ENCODE results near the gene SLC29A4. TPM values are rescaled to one million over a fixed set of nuclear protein-coding genes. Genes with fewer than 3 reads are reported as not detected.
"Not testable (repeated sequence)": the region's sequence is repeated elsewhere in the genome, so short reads cannot be mapped to it uniquely, and the experiment has no call there.

The SLC29A4 gene
- total RNA-seq, 1 donor from 2014 or later: 0.98 TPM

DNA sequence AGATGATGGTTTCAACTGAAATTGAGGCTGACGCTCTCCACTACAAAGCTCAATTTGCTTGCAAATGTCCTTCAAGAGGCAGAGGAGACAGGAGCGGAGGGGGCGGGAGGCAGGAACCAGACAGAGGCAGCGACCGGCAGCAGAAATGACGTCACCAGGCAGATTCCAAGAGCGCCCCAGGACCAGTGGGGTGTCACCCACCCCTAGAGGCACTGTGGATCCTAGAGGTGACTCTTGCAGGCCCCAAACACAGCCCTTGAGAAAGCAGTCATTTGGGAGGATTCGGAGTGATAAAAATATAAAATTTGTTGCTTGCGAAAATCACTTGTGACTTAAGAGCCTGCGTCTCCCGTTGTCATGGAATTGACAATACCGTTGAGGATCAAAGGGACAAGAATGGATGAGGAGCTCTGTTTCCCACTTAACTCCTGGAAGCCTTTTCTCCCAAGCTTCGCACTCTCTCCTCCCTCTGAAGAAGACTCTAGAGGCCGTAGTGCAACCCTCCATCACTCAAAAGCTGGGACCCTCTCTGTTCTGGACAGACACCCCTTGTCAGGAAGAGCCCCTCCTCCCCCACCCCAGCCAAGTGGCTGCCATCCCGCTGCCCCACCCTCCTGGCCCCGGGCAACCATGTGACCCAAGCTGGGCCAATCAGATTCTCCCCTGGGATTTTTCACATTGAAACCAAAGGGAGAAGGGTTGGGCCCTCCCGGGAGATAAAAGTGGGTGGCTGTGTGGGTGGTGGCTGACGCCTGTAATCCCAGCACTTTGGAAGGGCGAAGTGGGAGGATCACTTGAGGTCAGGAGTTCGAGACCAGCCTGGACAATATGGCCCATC lies 16.3 kb upstream of the SLC29A4 start:
- no peak for DNase-seq
- Histone ChIP-seq H3K27me3 (no peaks in the 10 kb centered on the region), H3K27ac (no peak overlapping the region), H3K4me1 (no peaks in the 10 kb centered on the region), H3K36me3 (no peaks in the 10 kb centered on the region), H3K4me3 (no peak overlapping the region), H3K9me3 (no peaks in the 10 kb centered on the region)
- no peak for TF ChIP-seq CTCF (IDR thresholded peaks at IDR 0.05)
- intact Hi-C loops (cut with DNase I): no loop called here
- ATAC-seq: no peak

GRCh38 chr7:5267829-5268228 lies 14.9 kb upstream of the SLC29A4 start:
- H3K4me1 ChIP-seq; H3K36me3 ChIP-seq; DNase-seq; H3K27me3 ChIP-seq; intact Hi-C loops (cut with DNase I); H3K27ac ChIP-seq; H3K4me3 ChIP-seq; H3K9me3 ChIP-seq: not testable (repeated sequence)
- peak; percentile 72 for ATAC-seq

- H3K36me3 ChIP-seq; H3K4me1 ChIP-seq; H3K27ac ChIP-seq; H3K27me3 ChIP-seq; DNase-seq; H3K4me3 ChIP-seq; H3K9me3 ChIP-seq; ATAC-seq; intact Hi-C loops (cut with DNase I): not testable (repeated sequence)
These were observed 12.6 kb upstream of the SLC29A4 start for GRCh38 chr7:5269992-5270657.

DNA sequence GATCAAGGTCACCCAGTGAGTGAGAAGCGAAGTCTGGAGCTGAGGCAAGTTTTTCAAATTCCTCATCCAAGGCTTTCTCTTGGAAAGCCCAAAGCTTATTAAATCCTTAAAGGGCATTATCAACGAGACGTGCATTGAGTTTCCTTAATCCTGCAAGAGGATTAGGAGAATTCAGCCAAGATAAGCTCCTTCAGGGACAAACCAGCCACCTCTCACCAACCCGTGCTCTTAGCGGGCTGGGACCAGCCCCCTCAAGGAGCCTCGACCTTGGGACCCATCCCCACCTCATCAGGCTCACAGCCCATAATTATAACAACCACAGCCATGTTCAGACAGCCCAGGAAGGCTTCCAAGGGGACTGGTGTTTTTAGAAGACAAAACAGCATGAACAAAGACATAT lies 12.0 kb upstream of the SLC29A4 start:
- H3K36me3 ChIP-seq: no peaks in the 10 kb centered on the region
- no peaks in the 10 kb centered on the region for H3K9me3 ChIP-seq
- H3K27me3 ChIP-seq: no peaks in the 10 kb centered on the region
- no peak overlapping the region for H3K27ac ChIP-seq
- DNase-seq: no peak
- intact Hi-C loops (cut with DNase I): no loop called here
- H3K4me3 ChIP-seq: no peak overlapping the region
- no peak for ATAC-seq
- no peak for TF ChIP-seq CTCF (IDR thresholded peaks at IDR 0.05)
- H3K4me1 ChIP-seq: no peaks in the 10 kb centered on the region

DNA sequence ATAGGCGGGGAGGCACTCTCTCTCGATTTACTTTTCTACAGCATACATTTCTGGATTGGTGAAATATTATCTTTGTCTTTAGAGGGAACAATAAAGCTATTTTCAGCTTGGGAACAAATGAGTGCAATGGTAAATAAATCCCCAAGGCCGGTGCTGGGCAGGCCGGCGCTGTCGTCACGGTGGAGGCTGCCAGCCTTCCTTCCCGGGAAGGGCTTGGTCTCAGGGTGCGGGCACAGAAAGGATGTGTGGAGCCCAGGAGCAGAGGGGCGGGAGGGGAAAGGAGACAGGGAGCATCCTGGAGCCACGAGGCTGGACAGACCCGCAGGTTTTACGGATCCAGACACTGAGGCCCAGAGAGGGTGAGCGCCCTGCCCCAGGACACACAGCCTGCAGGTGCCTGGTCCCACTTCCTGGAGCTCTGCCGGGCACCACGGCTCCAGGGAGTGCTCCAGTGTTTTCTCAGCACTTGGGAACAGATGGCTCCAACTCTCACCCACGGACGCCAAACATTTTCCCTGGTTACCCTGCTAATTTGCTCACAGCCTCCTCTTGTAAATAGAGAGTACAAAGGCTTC lies 8.8 kb upstream of the SLC29A4 start:
- intact Hi-C loops (cut with DNase I); H3K4me3 ChIP-seq; H3K9me3 ChIP-seq; DNase-seq; H3K27me3 ChIP-seq; H3K4me1 ChIP-seq; H3K27ac ChIP-seq; H3K36me3 ChIP-seq: not testable (repeated sequence)
- peak; percentile 25 for ATAC-seq

DNA sequence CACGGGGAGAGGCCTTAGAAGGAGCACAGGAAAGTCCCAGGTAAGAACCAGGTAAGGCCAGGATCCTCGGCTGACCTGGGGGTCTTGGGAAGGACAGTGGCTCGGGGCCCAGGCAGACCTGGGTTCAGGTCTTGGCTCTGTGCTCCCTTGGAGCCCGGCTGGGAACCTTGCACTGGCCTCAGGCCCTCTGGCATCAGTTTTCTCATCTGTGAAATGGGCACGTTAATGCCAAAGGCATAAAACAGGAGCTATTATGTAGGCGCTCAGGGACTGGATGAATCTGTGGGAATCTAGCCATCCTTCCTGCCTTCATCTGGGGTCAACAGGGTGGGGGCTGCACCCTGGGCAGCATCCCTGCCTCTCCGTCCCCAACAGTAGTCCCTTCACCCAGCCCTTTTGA lies 8.3 kb upstream of the SLC29A4 start:
- H3K27me3 ChIP-seq: no peaks in the 10 kb centered on the region
- H3K4me1 ChIP-seq: no peaks in the 10 kb centered on the region
- ATAC-seq (no peak), DNase-seq (no peak)
- H3K4me3 ChIP-seq: no peak overlapping the region
- intact Hi-C loops (cut with DNase I): no loop called here
- H3K36me3 ChIP-seq: no peaks in the 10 kb centered on the region
- TF ChIP-seq CTCF (IDR thresholded peaks at IDR 0.05): no peak
- no peak overlapping the region for H3K27ac ChIP-seq
- H3K9me3 ChIP-seq: no peaks in the 10 kb centered on the region

DNA sequence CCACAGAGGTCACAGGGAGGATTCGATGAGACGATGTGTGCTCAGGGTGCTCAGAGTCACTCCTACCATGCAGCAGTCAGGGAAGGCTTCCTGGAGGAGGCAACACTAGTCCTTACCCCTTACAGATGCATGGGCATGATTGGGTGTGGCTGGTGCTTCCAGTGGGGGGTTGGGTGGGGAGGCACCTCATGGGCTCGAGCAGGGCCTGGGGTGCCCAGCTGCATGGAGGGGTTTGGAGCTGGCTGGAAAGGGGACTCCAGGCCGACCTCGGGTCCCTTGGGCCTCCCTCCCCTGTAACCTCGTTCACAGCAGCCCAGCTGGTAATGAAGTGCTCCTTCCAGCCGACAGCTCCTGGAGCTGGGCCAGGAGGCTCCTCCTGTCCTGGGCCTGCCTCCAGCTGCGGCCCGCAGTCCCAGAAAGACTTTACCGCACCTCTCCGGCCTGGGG lies 7.7 kb upstream of the SLC29A4 start:
- H3K4me1 ChIP-seq; intact Hi-C loops (cut with DNase I); H3K27ac ChIP-seq; H3K36me3 ChIP-seq; H3K4me3 ChIP-seq; H3K27me3 ChIP-seq; H3K9me3 ChIP-seq; DNase-seq: not testable (repeated sequence)
- ATAC-seq: peak; percentile 74

DNA sequence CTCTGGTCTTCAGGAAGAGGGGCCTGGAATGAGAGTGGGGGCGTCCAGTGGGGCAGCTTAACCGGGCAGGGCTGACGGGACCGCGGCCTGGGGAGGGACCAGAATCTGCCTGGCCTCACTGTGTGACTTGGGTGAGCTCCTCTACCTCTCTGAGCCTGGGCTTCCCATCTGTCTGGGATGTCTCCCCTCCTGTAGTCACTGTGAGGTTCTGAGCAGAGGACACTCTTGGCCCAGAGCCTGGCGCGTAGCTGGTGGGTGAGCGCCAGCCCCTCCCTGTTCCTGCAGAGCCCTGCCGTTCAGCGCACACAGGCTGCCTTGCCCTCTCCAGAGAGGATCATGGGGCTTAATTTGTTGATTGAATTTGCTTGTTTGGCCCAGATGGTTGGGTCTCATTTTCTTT lies 7.2 kb upstream of the SLC29A4 start:
- intact Hi-C loops (cut with DNase I); H3K27ac ChIP-seq: not testable (repeated sequence)
- ATAC-seq: peak; percentile 37

DNA sequence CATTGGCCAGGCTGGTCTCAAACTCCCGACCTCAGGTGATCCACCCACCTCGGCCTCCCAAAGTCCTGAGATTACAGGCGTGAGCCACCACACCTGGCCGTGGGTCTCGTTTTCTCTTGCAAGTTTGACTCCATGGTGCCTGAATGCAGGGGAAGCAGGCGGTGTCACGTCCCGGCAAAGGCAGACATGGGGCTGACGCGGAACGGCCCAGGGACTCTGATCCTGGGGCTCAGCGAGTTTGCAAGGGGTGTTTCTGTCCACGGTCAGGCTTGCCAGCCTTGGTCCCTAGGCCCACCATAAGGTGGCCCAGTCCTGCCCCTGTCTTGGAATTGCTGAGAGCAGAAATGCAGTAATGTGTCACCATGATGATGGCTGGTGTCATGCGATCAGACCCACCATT lies 6.6 kb upstream of the SLC29A4 start:
- ATAC-seq; H3K4me1 ChIP-seq; H3K36me3 ChIP-seq; H3K27me3 ChIP-seq; DNase-seq; H3K4me3 ChIP-seq; intact Hi-C loops (cut with DNase I); H3K27ac ChIP-seq; H3K9me3 ChIP-seq: not testable (repeated sequence)

More for the DNA sequence above, 7.2 kb upstream of the SLC29A4 start:
- not testable (repeated sequence) for H3K4me1 ChIP-seq, H3K9me3 ChIP-seq, H3K4me3 ChIP-seq, H3K27me3 ChIP-seq, H3K36me3 ChIP-seq, DNase-seq

Data from upper lobe of right lung (tissue), 1 donor.